Neutrophil (primary cell): ENCODE data around the gene SERP2.

Experiments
- H3K27ac ChIP-seq: fragments of 200-600 bp; sonication (generic); 2 replicates; pipeline ENCODE4 v1.5.1; 2016; ENCODE audit warnings: mild to moderate bottlenecking, moderate library complexity
- H3K27me3 ChIP-seq: fragments of 200-600 bp; sonication (generic); 2 replicates; pipeline ENCODE4 v1.6.0; 2016; ENCODE audit warnings: mild to moderate bottlenecking
- H3K36me3 ChIP-seq: fragments of 200-600 bp; sonication (generic); 2 replicates; pipeline ENCODE4 v1.5.1; 2017
- H3K4me1 ChIP-seq, 2 experiments: fragments of 200-600 bp in 1 of 2; sonication (generic) in 1 of 2; 1 replicate in 1 of 2; 2 replicates in 1 of 2; pipeline versions ENCODE4 v1.5.1 to v1.6.1; 2013 to 2016; ENCODE audit warnings: low read depth in 1 of 2, low read length in 1 of 2, mild to moderate bottlenecking in 1 of 2, moderate library complexity in 1 of 2; ENCODE audit not compliant: control insufficient read depth in 1 of 2, insufficient read depth in 1 of 2
- H3K4me3 ChIP-seq, 2 experiments: fragments of 200-600 bp in 1 of 2; sonication (generic) in 1 of 2; 1 replicate in 1 of 2; 2 replicates in 1 of 2; pipeline ENCODE4 v1.5.1; 2013 to 2016; ENCODE audit warnings: low read depth in 1 of 2, low read length in 1 of 2, mild to moderate bottlenecking in 1 of 2, moderate library complexity in 1 of 2
- H3K9me3 ChIP-seq: fragments of 200-600 bp; sonication (generic); 2 replicates; pipeline ENCODE4 v1.5.1; 2016
- CTCF ChIP-seq: fragments of 200-600 bp; sonication (generic); IDR thresholded peaks from 2 replicates; pipeline ENCODE4 v1.5.1; 2016; ENCODE audit warnings: antibody characterized with exemption

The SERP2 gene

GRCh38 chr13:44410328-44410859 is 36.8 kb downstream of the SERP2 start:
- Histone ChIP-seq H3K4me3 (no peak overlapping the region), H3K4me1 (peaks cover 14 to 25% of the 10 kb centered on the region in 2 experiments), H3K9me3 (no peaks in the 10 kb centered on the region), H3K36me3 (no peaks in the 10 kb centered on the region), H3K27ac (no peak overlapping the region), H3K27me3 (peaks cover 9% of the 10 kb centered on the region)
- no peak for TF ChIP-seq CTCF

GRCh38 chr13:44411841-44412240 is 38.2 kb downstream of the SERP2 start:
- Histone ChIP-seq H3K4me3 (no peak overlapping the region), H3K27ac (no peak overlapping the region), H3K9me3 (no peaks in the 10 kb centered on the region), H3K4me1 (peaks cover 29 to 40% of the 10 kb centered on the region in 2 experiments), H3K36me3 (no peaks in the 10 kb centered on the region), H3K27me3 (no peaks in the 10 kb centered on the region)
- TF ChIP-seq CTCF = no peak

- peaks cover 35 to 46% of the 10 kb centered on the region in 2 experiments for H3K4me1 ChIP-seq
- H3K4me3 ChIP-seq = no peak overlapping the region
- H3K27ac ChIP-seq = no peak overlapping the region
- H3K9me3 ChIP-seq = no peaks in the 10 kb centered on the region
- no peak for TF ChIP-seq CTCF
- no peaks in the 10 kb centered on the region for H3K36me3 ChIP-seq
- no peaks in the 10 kb centered on the region for H3K27me3 ChIP-seq
These were observed 38.8 kb downstream of the SERP2 start for GRCh38 chr13:44412346-44412935.

GRCh38 chr13:44413095-44413494 is 39.5 kb downstream of the SERP2 start:
- no peak for TF ChIP-seq CTCF
- Histone ChIP-seq H3K27me3 (no peaks in the 10 kb centered on the region), H3K27ac (no peak overlapping the region), H3K4me3 (no peak overlapping the region), H3K9me3 (no peaks in the 10 kb centered on the region), H3K4me1 (peaks cover 41 to 52% of the 10 kb centered on the region in 2 experiments), H3K36me3 (no peaks in the 10 kb centered on the region)

- Histone ChIP-seq H3K27me3 (no peaks in the 10 kb centered on the region), H3K4me1 (peaks cover 56 to 66% of the 10 kb centered on the region in 2 experiments), H3K9me3 (no peaks in the 10 kb centered on the region), H3K4me3 (no peak overlapping the region), H3K27ac (no peak overlapping the region), H3K36me3 (no peaks in the 10 kb centered on the region)
- no peak for TF ChIP-seq CTCF
These were observed 41.1 kb downstream of the SERP2 start for GRCh38 chr13:44414716-44415115.
